GM21619 (cell line): ENCODE measurements around the gene CCNJ.
"Not testable (repeated sequence)": the region's sequence is repeated elsewhere in the genome, so short reads cannot be mapped to it uniquely, and the experiment has no call there.

Experiments
- ATAC-seq: cut with Tn5 transposase; IDR thresholded peaks from one replicate; pipeline ENCODE4 v1.9.1; 2021; ENCODE audit not compliant: unreplicated experiment

The CCNJ gene

GRCh38 chr10:96043033-96043892 lies at the start of gene CCNJ:
TSS of gene CCNJ (plus strand) at chr10:96043583. CDS start at chr10:96044394, 811 bp downstream.
- ATAC-seq, result peak; percentile 85

- ATAC-seq, result not testable (repeated sequence)
These were observed 49.0 kb upstream of the CCNJ start for GRCh38 chr10:95994376-95994775.

GRCh38 chr10:95998255-95998784 lies 45.1 kb upstream of the CCNJ start:
- ATAC-seq, result no peak

- no peak for ATAC-seq
These were observed 29.4 kb upstream of the CCNJ start for GRCh38 chr10:96013956-96014355.

GRCh38 chr10:96014473-96015102 lies 28.8 kb upstream of the CCNJ start:
- no peak for ATAC-seq

- ATAC-seq, result no peak
These were observed 26.1 kb upstream of the CCNJ start for GRCh38 chr10:96017191-96017687.

- no peak for ATAC-seq
These were observed 22.1 kb upstream of the CCNJ start for GRCh38 chr10:96021332-96021731.

GRCh38 chr10:96022739-96023138 lies 20.6 kb upstream of the CCNJ start:
- ATAC-seq, result no peak

GRCh38 chr10:96023168-96023567 lies 20.2 kb upstream of the CCNJ start:
- no peak for ATAC-seq

- no peak for ATAC-seq
These were observed 17.8 kb upstream of the CCNJ start for GRCh38 chr10:96025566-96025965.

GRCh38 chr10:96034625-96035024 lies 8.8 kb upstream of the CCNJ start:
- ATAC-seq, result no peak

- ATAC-seq, result no peak
These were observed 4.7 kb upstream of the CCNJ start for GRCh38 chr10:96038476-96039387.

- ATAC-seq, result no peak
These were observed 2.2 kb upstream of the CCNJ start for GRCh38 chr10:96041146-96041545.

GRCh38 chr10:96043893-96044715 lies 721 bp downstream of the CCNJ start:
- peak; percentile 32 for ATAC-seq

GRCh38 chr10:96044736-96045135 lies 1.4 kb downstream of the CCNJ start:
- no peak for ATAC-seq

GRCh38 chr10:96046546-96046945 lies 3.2 kb downstream of the CCNJ start:
- ATAC-seq, result no peak

GRCh38 chr10:96047004-96047649 lies 3.7 kb downstream of the CCNJ start:
- no peak for ATAC-seq

- ATAC-seq, result not testable (repeated sequence)
These were observed 4.5 kb downstream of the CCNJ start for GRCh38 chr10:96047925-96048324.

- ATAC-seq, result no peak
These were observed 6.0 kb downstream of the CCNJ start for GRCh38 chr10:96049340-96049739.
